ENCODE data around the gene PRSS38. TPM values are rescaled to one million over a fixed set of nuclear protein-coding genes. Genes with fewer than 3 reads are reported as not detected.

PRSS38 gene
- total and polyA plus RNA-seq, 2 experiments from 2014 or later: not detected

DNA sequence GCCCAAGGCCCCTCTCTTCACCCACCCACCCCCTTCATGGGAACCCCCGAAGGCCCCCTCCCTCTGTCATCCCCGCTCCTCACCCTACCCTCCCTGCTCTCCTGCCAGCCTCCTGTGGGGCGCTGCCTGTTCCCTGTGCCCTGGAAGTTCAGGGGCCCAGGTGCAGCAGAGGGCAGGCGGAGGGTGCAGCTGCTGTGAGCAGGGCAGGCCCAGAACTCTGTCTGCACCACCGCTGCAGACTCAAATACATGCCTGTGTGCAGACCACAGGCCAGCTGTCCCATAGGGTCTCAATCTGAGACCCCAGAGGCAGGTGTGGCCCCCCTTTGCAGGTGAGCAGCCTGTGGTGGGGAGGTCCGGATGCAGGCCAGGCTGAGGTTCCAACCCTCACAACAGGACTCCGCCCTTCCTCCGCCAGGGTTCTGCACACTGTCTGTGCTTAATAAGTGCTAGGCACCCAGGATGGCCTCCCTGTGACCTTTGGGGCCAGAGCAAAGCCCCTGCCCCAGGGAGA is 69.7 kb downstream of the PRSS38 start:
- Histone ChIP-seq H3K4me3 (no peak overlapping the region), H3K79me2 (ENCODE audit: insufficient read depth) (no peaks in the 10 kb centered on the region), H3K9me2 (ENCODE audit: insufficient read depth) (no peaks in the 10 kb centered on the region), H3F3A (ENCODE audit: insufficient read depth) (no peaks in the 10 kb centered on the region), H3K9ac (no peak overlapping the region), H3K27ac (no peak overlapping the region), H3K36me3 (ENCODE audit: low read depth) (no peaks in the 10 kb centered on the region), H3K4me2 (ENCODE audit: unreplicated experiment) (peak overlapping the region; percentile 16), H4K20me1 (ENCODE audit: insufficient read depth) (no peaks in the 10 kb centered on the region), H2AFZ (peak overlapping the region; percentile 51), H3K4me1 (ENCODE audit: insufficient read depth) (no peaks in the 10 kb centered on the region), H3K9me3 (ENCODE audit: low read depth) (no peaks in the 10 kb centered on the region), H3K27me3 (replicated peaks; ENCODE audit: insufficient read depth) (no peaks in the 10 kb centered on the region; the same call in 1 of the 2 replicates)
- DNase-seq: no peak
- TF ChIP-seq EZH2 (IDR thresholded peaks at IDR 0.05; ENCODE audit: insufficient read depth, poor library complexity, severe bottlenecking): no peak
- TF ChIP-seq EZH2phosphoT487 (IDR thresholded peaks at IDR 0.05; ENCODE audit: insufficient read depth, low read depth): no peak
- 80 to 83% methylated on average over 8 of the region's 8 CpGs for WGBS, 2 experiments (ENCODE audit: low coverage in 1 of 2, low lambda C conversion rate in 2 of 2, missing lambda C conversion rate in 2 of 2)
- in situ Hi-C loops (cut with MboI): no loop called here

DNA sequence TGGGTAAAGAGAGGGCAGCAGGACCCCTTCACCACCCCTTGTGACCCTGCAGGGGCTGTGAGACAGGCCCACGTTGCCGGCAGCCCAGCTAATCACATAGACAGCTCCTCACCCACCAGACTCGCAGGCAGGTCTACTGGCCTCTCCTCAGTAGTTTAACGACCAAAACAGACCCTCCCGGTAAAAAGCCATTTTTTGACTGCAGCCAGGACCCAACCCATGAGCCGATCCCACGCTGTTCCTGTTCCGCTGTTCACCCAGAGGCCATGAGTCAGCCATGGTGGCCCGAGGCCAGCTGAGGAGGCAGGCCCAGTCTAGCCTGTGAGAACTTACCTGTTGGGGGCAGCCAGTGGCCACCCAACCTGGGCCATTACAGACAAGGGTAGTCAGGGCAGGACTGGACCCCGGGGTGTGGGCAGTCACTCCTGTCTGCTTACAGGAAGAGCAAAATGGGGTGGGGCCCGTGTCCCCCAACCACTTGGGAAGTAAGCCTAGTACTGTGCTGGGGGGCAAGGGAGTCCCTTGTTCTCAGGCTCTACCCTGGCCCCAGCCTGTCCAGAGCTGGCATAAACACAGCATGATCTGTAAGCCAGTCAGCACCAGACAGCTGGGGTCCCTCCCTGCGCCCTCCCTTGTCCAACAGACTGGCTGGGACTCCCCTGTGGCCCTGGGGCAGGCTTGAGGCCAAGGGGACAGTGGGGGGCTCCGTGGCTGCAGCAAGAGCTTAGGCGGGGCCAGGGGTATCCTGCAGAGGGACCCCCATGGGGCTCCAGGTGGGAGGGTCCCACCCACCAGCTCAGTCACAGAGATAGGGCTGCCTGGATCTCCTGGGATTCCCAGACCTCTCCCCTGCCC is 70.4 kb downstream of the PRSS38 start:
- no peaks in the 10 kb centered on the region for H3K4me1 ChIP-seq (ENCODE audit: insufficient read depth)
- DNase-seq: peak; percentile 73
- H3F3A ChIP-seq (ENCODE audit: insufficient read depth): no peaks in the 10 kb centered on the region
- H3K9me3 ChIP-seq (ENCODE audit: low read depth): no peaks in the 10 kb centered on the region
- in situ Hi-C loops (cut with MboI): no loop called here
- no peaks in the 10 kb centered on the region for H3K36me3 ChIP-seq (ENCODE audit: low read depth)
- no peaks in the 10 kb centered on the region for H4K20me1 ChIP-seq (ENCODE audit: insufficient read depth)
- no peak overlapping the region for H3K9ac ChIP-seq
- 29 to 33% methylated on average over 13 to 14 of the region's 14 CpGs for WGBS, 2 experiments (ENCODE audit: low coverage in 1 of 2, low lambda C conversion rate in 2 of 2, missing lambda C conversion rate in 2 of 2)
- no peaks in the 10 kb centered on the region; the same call in 1 of the 2 replicates for H3K27me3 ChIP-seq (replicated peaks; ENCODE audit: insufficient read depth)
- H3K9me2 ChIP-seq (ENCODE audit: insufficient read depth): no peaks in the 10 kb centered on the region
- H2AFZ ChIP-seq: peak overlapping the region; percentile 51
- H3K4me3 ChIP-seq: no peak overlapping the region
- no peak overlapping the region for H3K27ac ChIP-seq
- TF ChIP-seq EZH2phosphoT487 (IDR thresholded peaks at IDR 0.05; ENCODE audit: insufficient read depth, low read depth): no peak
- TF ChIP-seq EZH2 (IDR thresholded peaks at IDR 0.05; ENCODE audit: insufficient read depth, poor library complexity, severe bottlenecking): no peak
- peak overlapping the region; percentile 16 for H3K4me2 ChIP-seq (ENCODE audit: unreplicated experiment)
- H3K79me2 ChIP-seq (ENCODE audit: insufficient read depth): no peaks in the 10 kb centered on the region

DNA sequence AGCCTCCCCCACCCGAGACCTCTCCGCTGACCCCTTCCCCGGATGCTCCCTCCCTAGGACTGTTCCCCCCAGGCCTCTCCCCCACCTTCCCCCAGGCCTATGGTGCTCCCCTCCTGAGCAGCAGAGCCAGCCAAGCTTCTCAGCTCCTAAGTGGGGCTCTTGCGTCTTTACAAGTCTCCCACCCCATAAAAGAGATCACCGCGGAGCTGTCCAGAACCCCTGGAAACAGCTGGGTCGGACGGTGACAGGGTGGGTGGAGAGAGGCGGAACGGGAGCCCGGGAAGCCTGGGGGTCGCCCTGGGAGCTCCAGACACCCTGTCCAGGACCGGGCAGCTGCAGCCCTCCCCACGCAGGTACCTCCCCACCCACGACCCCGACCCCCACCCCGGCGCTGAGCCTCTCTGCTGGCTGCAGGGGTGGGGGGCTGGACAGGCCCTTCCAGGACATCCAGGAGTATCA is 71.1 kb downstream of the PRSS38 start:
- TF ChIP-seq EZH2phosphoT487 (IDR thresholded peaks at IDR 0.05; ENCODE audit: insufficient read depth, low read depth): no peak
- no peak for TF ChIP-seq EZH2 (IDR thresholded peaks at IDR 0.05; ENCODE audit: insufficient read depth, poor library complexity, severe bottlenecking)
- Histone ChIP-seq H3K4me3 (0 out of 2 replicates have a peak overlapping the region, but pooled peaks have one; percentile 21), H3K36me3 (ENCODE audit: low read depth) (no peaks in the 10 kb centered on the region)

DNA sequence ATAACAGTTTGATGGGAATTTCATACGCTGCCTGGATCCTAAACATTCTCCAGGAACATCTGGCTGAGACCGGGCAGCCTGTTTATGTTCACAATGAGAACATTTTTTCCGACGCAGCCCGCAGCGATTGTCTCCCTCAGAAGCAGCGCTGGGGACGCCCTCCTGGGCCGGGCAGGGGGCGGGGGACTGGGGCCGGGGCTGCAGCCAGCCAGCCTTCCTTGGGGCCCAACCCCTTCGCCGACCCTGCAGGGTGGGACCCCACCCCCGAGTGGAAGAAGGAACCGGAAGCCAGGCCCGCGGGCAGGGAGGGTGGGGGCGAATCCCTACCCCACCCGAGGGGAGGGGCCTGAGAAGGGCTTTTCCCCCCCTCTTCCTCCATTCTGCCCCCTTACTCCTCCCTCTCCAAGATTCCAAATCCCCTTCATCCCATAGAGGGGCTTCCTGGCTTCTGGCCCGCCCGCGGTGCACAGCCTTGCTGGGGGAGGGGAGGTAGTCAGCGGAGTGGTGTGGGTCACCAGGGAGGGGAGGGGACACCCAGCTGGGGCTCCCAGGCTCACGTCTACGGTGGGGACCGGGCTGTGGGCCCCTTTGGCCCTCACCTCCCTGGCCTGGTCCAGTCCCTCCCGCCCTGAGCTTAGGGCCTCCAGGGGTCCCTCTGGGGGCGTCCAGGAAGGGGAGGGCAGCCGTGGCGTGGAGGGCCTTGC is 71.7 kb downstream of the PRSS38 start:
- no peak overlapping the region for H3K27ac ChIP-seq
- no peaks in the 10 kb centered on the region for H3K9me3 ChIP-seq (ENCODE audit: low read depth)
- no peaks in the 10 kb centered on the region for H3K79me2 ChIP-seq (ENCODE audit: insufficient read depth)
- H3F3A ChIP-seq (ENCODE audit: insufficient read depth): no peaks in the 10 kb centered on the region
- peak overlapping the region; percentile 47 for H3K4me2 ChIP-seq (ENCODE audit: unreplicated experiment)
- peak; percentile 62 for DNase-seq
- no peaks in the 10 kb centered on the region for H3K27me3 ChIP-seq (replicated peaks; ENCODE audit: insufficient read depth)
- TF ChIP-seq EZH2 (IDR thresholded peaks at IDR 0.05; ENCODE audit: insufficient read depth, poor library complexity, severe bottlenecking) (no peak), EZH2phosphoT487 (IDR thresholded peaks at IDR 0.05; ENCODE audit: insufficient read depth, low read depth) (no peak)
- H3K9ac ChIP-seq: no peak overlapping the region
- in situ Hi-C loops (cut with MboI): no loop called here
- no peaks in the 10 kb centered on the region for H3K9me2 ChIP-seq (ENCODE audit: insufficient read depth)
- H3K4me1 ChIP-seq (ENCODE audit: insufficient read depth): no peaks in the 10 kb centered on the region
- peak overlapping the region; percentile 48; the same call in 1 of the 2 replicates for H2AFZ ChIP-seq
- no peaks in the 10 kb centered on the region for H4K20me1 ChIP-seq (ENCODE audit: insufficient read depth)
- H3K4me3 ChIP-seq: peak overlapping the region; percentile 21; the same call in 1 of the 2 replicates
- H3K36me3 ChIP-seq (ENCODE audit: low read depth): no peaks in the 10 kb centered on the region
- WGBS, 2 experiments (ENCODE audit: low coverage in 1 of 2, low lambda C conversion rate in 2 of 2, missing lambda C conversion rate in 2 of 2): 9 to 11% methylated on average over 13 to 26 of the region's 30 CpGs

More for the DNA sequence above, 71.1 kb downstream of the PRSS38 start:
- H3K9me3 ChIP-seq (ENCODE audit: low read depth): no peaks in the 10 kb centered on the region
- no peaks in the 10 kb centered on the region for H3K9me2 ChIP-seq (ENCODE audit: insufficient read depth)
- H3K4me2 ChIP-seq (ENCODE audit: unreplicated experiment): no peak overlapping the region
- H3F3A ChIP-seq (ENCODE audit: insufficient read depth): no peaks in the 10 kb centered on the region
- no peaks in the 10 kb centered on the region for H3K79me2 ChIP-seq (ENCODE audit: insufficient read depth)
- no peak for DNase-seq
- in situ Hi-C loops (cut with MboI): no loop called here
- peak overlapping the region; percentile 48; the same call in 1 of the 2 replicates for H2AFZ ChIP-seq
- no peaks in the 10 kb centered on the region for H3K4me1 ChIP-seq (ENCODE audit: insufficient read depth)
- no peak overlapping the region for H3K9ac ChIP-seq
- H4K20me1 ChIP-seq (ENCODE audit: insufficient read depth): no peaks in the 10 kb centered on the region
- 6 to 13% methylated on average over 8 to 18 of the region's 18 CpGs for WGBS, 2 experiments (ENCODE audit: low coverage in 1 of 2, low lambda C conversion rate in 2 of 2, missing lambda C conversion rate in 2 of 2)
- H3K27ac ChIP-seq: no peak overlapping the region
- H3K27me3 ChIP-seq (replicated peaks; ENCODE audit: insufficient read depth): no peaks in the 10 kb centered on the region; the same call in 1 of the 2 replicates

Data from GM23248 (cell line).